Spleen (tissue), 11 donors: ENCODE measurements around the gene ATP10B. TPM values are rescaled to one million over a fixed set of nuclear protein-coding genes. Genes with fewer than 3 reads are reported as not detected.

Experiments used
- DNase-seq: peaks from one replicate; pipeline ENCODE4 v3.0.0-alpha.2; 2020
- H3K27ac ChIP-seq, 8 donors: fragments of 200-600 bp; sonication (generic) in 7 of 8; 1 replicate in 4 of 8; 2 replicates in 4 of 8; pipeline versions ENCODE4 v1.5.0 to v1.8.0; 2016 to 2021; ENCODE audit warnings: inconsistent platforms in 4 of 8, mild to moderate bottlenecking in 4 of 8, moderate library complexity in 1 of 8
- H3K27me3 ChIP-seq, 7 donors: fragments of 200-600 bp; sonication (generic) in 6 of 7; replicated peaks in 1 of 7; 1 replicate in 4 of 7; 2 replicates in 3 of 7; pipeline versions ENCODE4 v1.5.0 to v1.8.0; 2016 to 2021; ENCODE audit warnings: inconsistent platforms in 3 of 7, mild to moderate bottlenecking in 1 of 7
- H3K36me3 ChIP-seq, 6 donors: fragments of 200-600 bp; sonication (generic) in 5 of 6; 1 replicate in 4 of 6; 2 replicates in 2 of 6; pipeline versions ENCODE4 v1.5.0 to v1.8.0; 2016 to 2021; ENCODE audit warnings: inconsistent platforms in 2 of 6
- H3K4me1 ChIP-seq, 6 donors: fragments of 200-600 bp; sonication (generic) in 5 of 6; 1 replicate in 3 of 6; 2 replicates in 3 of 6; pipeline versions ENCODE4 v1.5.0 to v1.8.0; 2016 to 2021; ENCODE audit warnings: inconsistent platforms in 3 of 6
- H3K4me3 ChIP-seq, 8 donors: fragments of 200-600 bp; sonication (generic) in 7 of 8; 1 replicate in 4 of 8; 2 replicates in 4 of 8; pipeline versions ENCODE4 v1.5.0 to v1.8.0; 2016 to 2021; ENCODE audit warnings: inconsistent platforms in 4 of 8, mild to moderate bottlenecking in 4 of 8, moderate library complexity in 2 of 8
- H3K9me3 ChIP-seq, 8 donors: fragments of 200-600 bp; sonication (generic) in 7 of 8; 1 replicate in 4 of 8; 2 replicates in 4 of 8; pipeline versions ENCODE4 v1.5.0 to v1.8.0; 2016 to 2021; ENCODE audit warnings: inconsistent platforms in 4 of 8
- CTCF ChIP-seq, 11 experiments: fragments of 200-600 bp in 7 of 11; fragments of 450-650 bp in 4 of 11; sonication (generic) in 4 of 11; IDR thresholded peaks in 8 of 11; conservative IDR thresholded peaks in 3 of 11; 1 replicate in 7 of 11; 2 replicates in 4 of 11; pipeline versions ENCODE4 v1.4.0 to v1.8.0; 2016 to 2021; ENCODE audit warnings: antibody characterized with exemption in 11 of 11, inconsistent platforms in 4 of 11, mild to moderate bottlenecking in 1 of 11
- POLR2A ChIP-seq, 3 donors: fragments of 450-650 bp; IDR thresholded peaks; one replicate each; pipeline ENCODE4 v1.5.1; 2017; ENCODE audit warnings: antibody characterized with exemption in 3 of 3, mild to moderate bottlenecking in 1 of 3
- POLR2AphosphoS5 ChIP-seq, 3 donors: sonication (generic); formaldehyde crosslinking; IDR thresholded peaks; one replicate each; pipeline ENCODE4 v1.5.1; 2017; ENCODE audit warnings: antibody characterized with exemption in 3 of 3
- WGBS, 5 donors: extraction: QIAGEN DNeasy Blood & Tissue Kit in 3 of 5; methylation state at CpG; one replicate each; pipeline versions ENCODE4 v1.1.5 to v1.1.7; 2013 to 2018; 5-methylcytosine and 5-hydroxymethylcytosine counted together
- intact Hi-C: fragments of 100-400 bp; cut with DNase I; formaldehyde crosslinking; loops from one replicate; pipeline ENCODE4 v1.15.0; 2023; ENCODE audit warnings: low total_unique reads
- polyA plus RNA-seq, 3 donors: library from polyadenylated mRNA; stranded (reverse); fragments of 200-250 nt; gene quantifications; one replicate each; pipeline ENCODE4 v1.2.1, GENCODE V29; 2013
- total RNA-seq, 7 donors: library from RNA; depleted of rRNA in 3 of 7; stranded (reverse); fragments of >200 nt in 3 of 7; fragmentation: NEBNext Ultra II Directional in 4 of 7; extraction: Animal tissue kit (Norgen Biotek cat#: 25700) in 4 of 7; gene quantifications; one replicate each; pipeline versions ENCODE4 v1.1.0 to v1.2.1, GENCODE V29; 2016 to 2021
- donor health status: healthy with polysubstance abuse.
- donor health status: DM: no; HTN: no; CAD: no; lungs with moderate emphysema.
- donor health status: DM: no; HTN: no; CAD: no.
- donor health status: Bipolar disorder and iron deficiency.
- donor health status: healthy.
- donor health status: DM: no; HTN: no; CAD: no.
- donor health status: DM: yes; HTN: yes; CAD: no.

The ATP10B gene
- total and polyA plus RNA-seq, 10 donors = 0.06 TPM; not detected in 9

DNA sequence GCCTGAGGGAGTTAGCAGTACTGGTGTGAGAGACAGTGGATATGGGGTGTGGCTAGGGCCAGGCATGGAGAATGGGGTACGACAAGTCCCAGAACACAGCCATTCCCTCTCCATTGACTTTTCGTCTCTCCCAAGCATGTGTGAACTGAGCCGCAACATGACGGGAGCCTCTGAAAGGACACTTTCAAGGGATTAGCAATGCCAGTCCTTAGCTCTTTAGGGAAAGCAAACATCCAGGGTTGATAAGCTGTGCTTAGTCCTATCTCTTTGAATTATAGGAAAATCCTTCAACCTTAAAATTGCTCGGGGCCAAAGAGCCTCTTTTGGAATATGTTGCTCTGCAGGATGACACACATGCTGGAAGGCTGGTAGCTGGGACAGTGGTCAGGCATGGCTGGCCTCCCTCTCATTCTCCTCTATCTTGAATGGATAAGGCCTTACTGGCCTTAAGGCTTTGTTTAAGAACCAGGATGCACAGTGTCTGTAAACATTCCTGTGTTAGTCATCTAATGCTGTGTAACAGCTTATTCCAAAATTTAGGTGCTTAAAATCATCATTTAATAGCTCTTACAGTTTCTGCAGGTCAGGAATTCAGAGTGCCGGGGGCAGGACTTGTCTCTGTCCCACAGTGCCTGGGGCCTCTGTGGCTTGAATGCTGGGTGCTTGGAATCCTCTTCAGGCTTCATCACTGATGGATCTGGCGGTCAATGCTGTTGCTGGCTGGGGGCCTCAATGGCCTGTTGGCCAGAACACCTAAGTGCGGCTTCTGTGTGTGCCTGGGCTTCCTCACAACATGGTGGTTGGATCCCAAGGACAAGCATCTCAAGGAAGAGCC, 335.1 kb downstream of the ATP10B start:
- Histone ChIP-seq H3K27ac (no peak overlapping the region), H3K36me3 (no peaks in the 10 kb centered on the region), H3K4me3 (no peak overlapping the region), H3K27me3 (no peaks in the 10 kb centered on the region), H3K9me3 (no peaks in the 10 kb centered on the region), H3K4me1 (no peaks in the 10 kb centered on the region)
- intact Hi-C loops = no loop called here
- 92 to 96% (median 94%) methylated on average over 8 of the region's 8 CpGs for WGBS, 5 donors
- no peak for DNase-seq
- no peak for TF ChIP-seq POLR2A (IDR thresholded peaks at IDR 0.05)
- no peak for TF ChIP-seq POLR2AphosphoS5 (IDR thresholded peaks at IDR 0.05)
- TF ChIP-seq CTCF (IDR thresholded peaks at IDR 0.05 in 8 of 11, conservative IDR thresholded peaks at IDR 0.05 in 3 of 11) = no peak

DNA sequence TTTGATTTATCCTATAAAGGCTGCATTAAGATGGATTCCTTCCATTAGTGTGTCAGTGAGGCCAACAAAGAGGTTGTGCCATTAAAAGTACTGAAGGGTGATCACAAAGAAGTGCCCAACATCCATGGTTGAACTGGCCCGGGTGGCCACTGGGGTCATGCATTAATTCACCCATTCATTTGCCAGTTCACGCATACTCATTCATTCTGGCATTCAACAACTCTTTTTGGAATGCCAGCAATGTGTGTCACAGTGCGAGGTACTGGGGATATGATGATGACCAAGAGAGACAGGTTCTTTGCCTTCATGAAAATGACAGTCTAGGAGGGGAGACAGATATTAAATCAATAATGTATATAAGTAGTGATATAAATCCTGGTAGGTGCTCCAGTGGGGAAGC, 337.1 kb downstream of the ATP10B start:
- no peaks in the 10 kb centered on the region for H3K27me3 ChIP-seq
- WGBS, 5 donors = 85 to 95% (median 90%) methylated on average over 3 of the region's 3 CpGs
- DNase-seq = no peak
- no peak overlapping the region for H3K27ac ChIP-seq
- no peaks in the 10 kb centered on the region for H3K4me1 ChIP-seq
- no peaks in the 10 kb centered on the region for H3K9me3 ChIP-seq
- H3K4me3 ChIP-seq = no peak overlapping the region
- no peaks in the 10 kb centered on the region for H3K36me3 ChIP-seq
- intact Hi-C loops = no loop called here
- TF ChIP-seq POLR2AphosphoS5 (IDR thresholded peaks at IDR 0.05) = no peak
- TF ChIP-seq POLR2A (IDR thresholded peaks at IDR 0.05) = no peak
- no peak for TF ChIP-seq CTCF (IDR thresholded peaks at IDR 0.05 in 8 of 11, conservative IDR thresholded peaks at IDR 0.05 in 3 of 11)

GRCh38 chr5:160514191-160514590, 337.8 kb downstream of the ATP10B start:
- no peaks in the 10 kb centered on the region for H3K36me3 ChIP-seq
- H3K9me3 ChIP-seq = no peaks in the 10 kb centered on the region
- TF ChIP-seq CTCF (IDR thresholded peaks at IDR 0.05 in 8 of 11, conservative IDR thresholded peaks at IDR 0.05 in 3 of 11) = no peak
- intact Hi-C loops = no loop called here
- peaks cover 0 to under 1% (median 0%) of the 10 kb centered on the region in 6 donors for H3K4me1 ChIP-seq
- no peak overlapping the region for H3K4me3 ChIP-seq
- peaks cover 0 to 5% (median 0%) of the 10 kb centered on the region in 7 donors for H3K27me3 ChIP-seq
- WGBS, 5 donors = 82 to 95% (median 87%) methylated on average over 2 of the region's 2 CpGs
- no peak for DNase-seq
- H3K27ac ChIP-seq = no peak overlapping the region

DNA sequence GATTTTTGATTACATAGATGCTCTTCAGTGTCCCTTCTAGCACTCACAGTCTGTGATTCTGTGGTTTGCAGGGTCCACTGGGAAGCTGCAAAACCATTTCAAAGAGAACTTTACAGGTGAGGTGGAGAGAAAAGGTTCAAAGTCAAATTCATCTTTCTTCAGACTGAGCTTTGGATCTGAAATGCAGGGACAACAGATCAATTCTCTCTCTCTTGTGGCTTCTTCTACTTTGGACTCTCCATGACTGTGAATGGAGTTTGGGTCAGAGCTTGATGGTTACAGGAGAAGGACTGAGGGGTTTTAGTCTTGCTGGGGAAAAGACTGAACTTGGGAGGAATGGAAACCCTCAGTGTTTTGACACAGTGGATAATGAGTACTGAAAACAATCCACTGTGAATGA, 338.5 kb downstream of the ATP10B start:
- Histone ChIP-seq H3K4me1 (peaks cover 0 to 8% (median 6%) of the 10 kb centered on the region in 6 donors), H3K27me3 (peaks cover 0 to 5% (median 0%) of the 10 kb centered on the region in 7 donors), H3K36me3 (no peaks in the 10 kb centered on the region), H3K9me3 (no peaks in the 10 kb centered on the region), H3K4me3 (no peak overlapping the region), H3K27ac (no peak overlapping the region)
- intact Hi-C loops = no loop called here
- no peak for DNase-seq
- TF ChIP-seq POLR2A (IDR thresholded peaks at IDR 0.05) = no peak
- TF ChIP-seq CTCF (IDR thresholded peaks at IDR 0.05 in 8 of 11, conservative IDR thresholded peaks at IDR 0.05 in 3 of 11) = no peak
- no peak for TF ChIP-seq POLR2AphosphoS5 (IDR thresholded peaks at IDR 0.05)
